ENCODE measurements around the gene PAM16.

DNA sequence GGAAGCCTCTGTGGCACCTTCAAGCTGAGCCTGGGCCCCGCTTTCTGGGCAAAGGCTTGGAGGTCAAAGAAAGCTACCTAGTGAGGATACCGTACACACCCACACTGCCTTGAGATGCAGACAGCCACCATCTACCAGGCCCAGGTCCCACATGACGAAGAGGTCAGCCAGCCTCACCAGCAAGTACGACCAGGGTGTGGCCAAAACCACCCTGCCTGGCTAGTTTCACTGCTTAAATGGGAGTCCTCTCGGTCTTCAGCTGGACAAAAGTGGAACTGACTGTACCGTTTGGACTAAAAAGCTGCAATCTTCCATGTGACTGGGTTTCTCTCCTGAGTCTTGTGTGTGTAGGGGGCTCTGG, 42.1 kb upstream of the PAM16 start:
- TF ChIP-seq, protein P1, sequence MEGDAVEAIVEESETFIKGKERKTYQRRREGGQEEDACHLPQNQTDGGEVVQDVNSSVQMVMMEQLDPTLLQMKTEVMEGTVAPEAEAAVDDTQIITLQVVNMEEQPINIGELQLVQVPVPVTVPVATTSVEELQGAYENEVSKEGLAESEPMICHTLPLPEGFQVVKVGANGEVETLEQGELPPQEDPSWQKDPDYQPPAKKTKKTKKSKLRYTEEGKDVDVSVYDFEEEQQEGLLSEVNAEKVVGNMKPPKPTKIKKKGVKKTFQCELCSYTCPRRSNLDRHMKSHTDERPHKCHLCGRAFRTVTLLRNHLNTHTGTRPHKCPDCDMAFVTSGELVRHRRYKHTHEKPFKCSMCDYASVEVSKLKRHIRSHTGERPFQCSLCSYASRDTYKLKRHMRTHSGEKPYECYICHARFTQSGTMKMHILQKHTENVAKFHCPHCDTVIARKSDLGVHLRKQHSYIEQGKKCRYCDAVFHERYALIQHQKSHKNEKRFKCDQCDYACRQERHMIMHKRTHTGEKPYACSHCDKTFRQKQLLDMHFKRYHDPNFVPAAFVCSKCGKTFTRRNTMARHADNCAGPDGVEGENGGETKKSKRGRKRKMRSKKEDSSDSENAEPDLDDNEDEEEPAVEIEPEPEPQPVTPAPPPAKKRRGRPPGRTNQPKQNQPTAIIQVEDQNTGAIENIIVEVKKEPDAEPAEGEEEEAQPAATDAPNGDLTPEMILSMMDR (IDR thresholded peaks at IDR 0.05): no peak
- TF ChIP-seq POLR2AphosphoS5 (IDR thresholded peaks at IDR 0.05) (no peak), POLR2A (IDR thresholded peaks at IDR 0.05) (no peak), EP300 (IDR thresholded peaks at IDR 0.05) (no peak)
